ENCODE results near the gene KNDC1. TPM values are rescaled to one million over a fixed set of nuclear protein-coding genes. Genes with fewer than 3 reads are reported as not detected.
A peak's percentile ranks its signal among the peaks of the same experiment; 100 is the strongest.

KNDC1 gene
- total and polyA plus RNA-seq, 8 donors: 0.05 to 1.7 (median 0.58) TPM; not detected in 1

DNA sequence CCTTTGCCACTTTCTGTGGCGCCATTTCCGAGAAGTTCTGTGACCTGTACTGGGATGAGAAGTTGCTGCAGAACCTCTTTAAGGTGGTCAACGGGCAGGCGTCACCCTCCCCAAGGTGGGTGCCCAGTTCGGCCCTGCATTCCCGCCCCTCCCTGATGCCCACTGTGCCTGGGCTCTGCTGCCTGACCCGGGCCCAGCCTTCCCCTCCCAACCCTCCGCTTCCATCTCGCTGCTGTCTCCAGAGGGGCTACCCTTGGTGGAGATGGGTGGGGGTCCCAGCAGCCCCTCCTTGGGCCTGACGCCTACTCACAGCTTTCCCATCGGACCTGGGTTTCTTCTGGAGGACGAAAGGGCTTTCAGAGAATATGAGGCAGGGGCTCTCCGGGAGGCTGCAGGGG lies 39.5 kb downstream of the KNDC1 start:
- TF ChIP-seq POLR2AphosphoS5 (IDR thresholded peaks at IDR 0.05) (no peak), EP300 (IDR thresholded peaks at IDR 0.05) (no peak), POLR2A (IDR thresholded peaks at IDR 0.05) (no peak)
- TF ChIP-seq, protein P1, sequence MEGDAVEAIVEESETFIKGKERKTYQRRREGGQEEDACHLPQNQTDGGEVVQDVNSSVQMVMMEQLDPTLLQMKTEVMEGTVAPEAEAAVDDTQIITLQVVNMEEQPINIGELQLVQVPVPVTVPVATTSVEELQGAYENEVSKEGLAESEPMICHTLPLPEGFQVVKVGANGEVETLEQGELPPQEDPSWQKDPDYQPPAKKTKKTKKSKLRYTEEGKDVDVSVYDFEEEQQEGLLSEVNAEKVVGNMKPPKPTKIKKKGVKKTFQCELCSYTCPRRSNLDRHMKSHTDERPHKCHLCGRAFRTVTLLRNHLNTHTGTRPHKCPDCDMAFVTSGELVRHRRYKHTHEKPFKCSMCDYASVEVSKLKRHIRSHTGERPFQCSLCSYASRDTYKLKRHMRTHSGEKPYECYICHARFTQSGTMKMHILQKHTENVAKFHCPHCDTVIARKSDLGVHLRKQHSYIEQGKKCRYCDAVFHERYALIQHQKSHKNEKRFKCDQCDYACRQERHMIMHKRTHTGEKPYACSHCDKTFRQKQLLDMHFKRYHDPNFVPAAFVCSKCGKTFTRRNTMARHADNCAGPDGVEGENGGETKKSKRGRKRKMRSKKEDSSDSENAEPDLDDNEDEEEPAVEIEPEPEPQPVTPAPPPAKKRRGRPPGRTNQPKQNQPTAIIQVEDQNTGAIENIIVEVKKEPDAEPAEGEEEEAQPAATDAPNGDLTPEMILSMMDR (IDR thresholded peaks at IDR 0.05): no peak
- Histone ChIP-seq H3K9me3 (no peaks in the 10 kb centered on the region), H3K4me1 (no peaks in the 10 kb centered on the region), H3K27me3 (peaks cover 0 to 47% (median 16%) of the 10 kb centered on the region in 3 donors), H3K27ac (no peak overlapping the region), H3K4me3 (no peak overlapping the region), H3K36me3 (no peaks in the 10 kb centered on the region)
- no peak for DNase-seq
- 82 to 89% (median 84%) methylated on average over 7 to 13 of the region's 13 CpGs for WGBS, 5 donors
- intact Hi-C loops (cut with DNase I; ENCODE audit: low total_unique reads): no loop called here

DNA sequence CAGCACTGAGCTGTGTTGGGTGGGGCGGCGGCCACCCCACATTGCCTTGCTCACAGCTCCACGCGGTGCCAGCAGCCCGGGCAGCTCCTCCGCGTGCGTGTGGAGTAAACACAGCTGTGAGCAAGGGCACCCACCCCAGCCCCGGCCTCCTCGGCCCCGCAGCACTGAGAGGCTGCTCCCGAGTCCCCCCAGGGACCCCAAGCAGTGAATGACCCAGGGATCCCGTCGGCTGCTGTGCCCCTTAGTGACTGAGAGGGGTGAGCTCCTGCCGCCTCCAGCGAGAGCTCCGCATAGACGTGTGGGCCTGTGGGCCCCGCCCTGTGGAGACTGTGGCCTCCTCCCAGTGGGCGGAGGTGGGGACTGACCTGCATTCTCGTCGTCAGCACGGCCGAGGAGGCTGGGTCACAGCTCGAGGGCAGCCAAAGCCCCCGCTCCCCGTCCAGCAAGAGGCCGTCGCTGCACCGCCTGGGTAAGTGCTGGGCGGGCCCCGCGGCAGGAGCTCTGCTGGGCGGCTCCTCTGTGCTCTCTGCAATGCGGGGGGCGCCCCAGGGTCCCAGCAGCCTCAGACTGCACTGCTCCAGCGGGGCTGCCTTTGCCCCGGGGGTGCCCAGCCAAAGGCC lies 40.1 kb downstream of the KNDC1 start:
- H3K4me1 ChIP-seq: no peaks in the 10 kb centered on the region
- 31 to 60% (median 42%) methylated on average over 1 to 38 of the region's 38 CpGs for WGBS, 5 donors
- H3K9me3 ChIP-seq: no peaks in the 10 kb centered on the region
- peak in 1 of 2 donors; percentile 32 for DNase-seq
- no peak overlapping the region for H3K27ac ChIP-seq
- intact Hi-C loops (cut with DNase I; ENCODE audit: low total_unique reads): no loop called here
- H3K36me3 ChIP-seq: no peaks in the 10 kb centered on the region
- H3K27me3 ChIP-seq: peaks cover 0 to 51% (median 16%) of the 10 kb centered on the region in 3 donors
- H3K4me3 ChIP-seq: no peak overlapping the region
- TF ChIP-seq POLR2AphosphoS5 (IDR thresholded peaks at IDR 0.05): no peak
- TF ChIP-seq, protein P1 (IDR thresholded peaks at IDR 0.05): no peak
- TF ChIP-seq EP300 (IDR thresholded peaks at IDR 0.05): no peak
- TF ChIP-seq POLR2A (IDR thresholded peaks at IDR 0.05): no peak

DNA sequence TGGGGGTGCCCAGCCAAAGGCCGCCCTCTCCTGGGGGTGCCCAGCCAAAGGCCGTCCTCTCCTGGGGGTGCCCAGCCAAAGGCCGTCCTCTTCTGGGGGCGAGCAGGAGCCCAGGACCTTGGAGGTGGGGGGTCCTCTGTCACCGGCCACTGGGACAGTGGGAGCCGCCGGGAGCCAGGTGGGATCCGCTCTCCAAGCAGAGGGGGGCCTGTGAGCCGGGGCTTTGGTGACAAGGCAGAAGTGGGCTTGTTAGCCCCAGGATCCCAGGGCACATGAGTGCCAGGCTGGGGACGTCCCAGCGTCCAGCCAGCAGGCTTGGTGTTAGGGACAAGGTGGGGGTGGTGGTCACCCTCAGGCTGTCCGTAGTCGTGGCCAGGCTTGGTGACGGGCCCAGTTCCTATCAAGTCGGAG lies 40.6 kb downstream of the KNDC1 start:
- 81 to 89% (median 83%) methylated on average over 3 to 15 of the region's 15 CpGs for WGBS, 5 donors
- intact Hi-C loops (cut with DNase I; ENCODE audit: low total_unique reads): no loop called here
- no peak for DNase-seq
- Histone ChIP-seq H3K4me1 (no peaks in the 10 kb centered on the region), H3K27me3 (peaks cover 0 to 55% (median 16%) of the 10 kb centered on the region in 3 donors), H3K27ac (no peak overlapping the region), H3K9me3 (no peaks in the 10 kb centered on the region), H3K4me3 (no peak overlapping the region), H3K36me3 (no peaks in the 10 kb centered on the region)
- TF ChIP-seq, protein P1 (IDR thresholded peaks at IDR 0.05): no peak
- no peak for TF ChIP-seq POLR2AphosphoS5 (IDR thresholded peaks at IDR 0.05)
- TF ChIP-seq POLR2A (IDR thresholded peaks at IDR 0.05): no peak
- TF ChIP-seq EP300 (IDR thresholded peaks at IDR 0.05): no peak

DNA sequence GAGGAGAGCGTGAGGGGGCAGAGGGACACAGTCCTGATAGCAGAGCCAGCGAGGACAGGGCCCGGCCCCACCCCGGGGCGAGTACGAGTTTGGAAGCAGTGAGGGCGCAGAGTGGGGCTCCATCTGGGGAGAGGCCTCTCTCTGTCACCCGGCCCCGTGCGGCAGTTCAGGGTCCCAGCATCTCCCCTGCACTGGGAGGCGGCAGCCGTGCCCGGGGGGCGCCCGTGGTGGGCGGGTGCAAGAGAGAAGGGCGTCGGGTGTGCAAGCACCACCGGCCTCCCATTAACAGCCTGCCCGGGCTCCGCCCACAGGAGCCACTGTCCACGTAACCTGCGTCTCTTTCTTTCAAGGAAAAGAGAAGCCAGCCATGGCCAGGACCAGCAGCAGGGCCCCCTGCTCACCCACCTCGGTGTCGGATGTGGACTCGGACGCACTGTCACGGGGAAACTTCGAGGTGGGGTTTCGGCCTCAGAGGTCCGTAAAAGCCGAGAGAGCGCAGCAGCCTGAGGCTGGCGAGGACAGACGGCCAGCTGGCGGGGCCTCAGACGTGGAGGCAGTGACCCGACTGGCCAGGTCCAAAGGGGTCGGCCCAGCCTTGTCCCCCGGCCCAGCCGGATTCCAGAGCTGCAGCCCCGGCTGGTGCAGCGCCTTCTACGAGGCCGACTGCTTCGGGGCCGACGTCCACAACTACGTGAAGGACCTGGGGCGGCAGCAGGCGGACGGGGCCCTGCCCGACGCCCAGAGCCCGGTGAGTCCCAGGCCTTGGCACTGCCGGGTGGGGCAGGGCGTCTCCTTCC lies 41.3 kb downstream of the KNDC1 start:
- H3K27ac ChIP-seq: no peak overlapping the region
- peaks cover 0 to 55% (median 16%) of the 10 kb centered on the region in 3 donors for H3K27me3 ChIP-seq
- H3K4me1 ChIP-seq: no peaks in the 10 kb centered on the region
- intact Hi-C loops (cut with DNase I; ENCODE audit: low total_unique reads): no loop called here
- TF ChIP-seq, protein P1 (IDR thresholded peaks at IDR 0.05): no peak
- TF ChIP-seq POLR2AphosphoS5 (IDR thresholded peaks at IDR 0.05) (no peak), POLR2A (IDR thresholded peaks at IDR 0.05) (no peak), EP300 (IDR thresholded peaks at IDR 0.05) (no peak)
- 86 to 92% (median 90%) methylated on average over 34 to 57 of the region's 57 CpGs for WGBS, 5 donors
- H3K36me3 ChIP-seq: no peaks in the 10 kb centered on the region
- no peak overlapping the region for H3K4me3 ChIP-seq
- H3K9me3 ChIP-seq: no peaks in the 10 kb centered on the region
- DNase-seq: no peak
